Hematopoietic multipotent progenitor cell treated with erythropoietin and hydrocortisone succinate and interleukin-3 and kit ligand, for 15 days (in vitro differentiated cells): ENCODE results near the gene MSRB2.
"Not testable (repeated sequence)": the region's sequence is repeated elsewhere in the genome, so short reads cannot be mapped to it uniquely, and the experiment has no call there.

ENCODE experiments used
- DNase-seq: peaks from one replicate; pipeline ENCODE4 v3.0.0-alpha.2; 2015; ENCODE audit warnings: low spot score

MSRB2 gene

DNA sequence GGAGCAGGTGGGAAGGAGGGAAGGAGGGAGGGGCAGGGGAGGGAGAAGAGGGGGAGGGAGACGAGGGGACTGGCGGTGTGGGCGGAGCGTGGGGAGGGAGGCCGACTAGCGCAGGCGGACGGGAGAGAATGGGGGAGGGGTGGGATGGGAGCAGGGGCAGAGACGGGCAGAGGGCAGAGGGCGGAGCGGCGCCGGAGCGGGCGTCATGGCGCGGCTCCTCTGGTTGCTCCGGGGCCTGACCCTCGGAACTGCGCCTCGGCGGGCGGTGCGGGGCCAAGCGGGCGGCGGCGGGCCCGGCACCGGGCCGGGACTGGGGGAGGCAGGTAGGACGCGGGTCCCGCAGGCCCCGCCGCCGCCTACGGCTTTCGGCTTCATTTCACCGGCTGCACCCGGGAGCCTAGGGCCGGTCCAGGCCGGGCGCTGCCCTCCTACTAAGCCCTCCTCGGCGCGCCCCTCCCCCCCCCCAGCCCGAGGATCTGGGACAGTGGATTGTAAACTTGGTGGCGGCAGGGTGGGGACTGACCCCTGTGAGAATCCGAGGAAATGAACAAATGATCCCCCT is at the start of gene MSRB2:
MSRB2 (plus strand) TSS at position 176 of the 562 bp plus-strand sequence; CDS start at position 206, 30 bp downstream.
- peak; percentile 77 for DNase-seq

GRCh38 chr10:23046027-23046426 is 49.4 kb upstream of the MSRB2 start:
- no peak for DNase-seq

DNA sequence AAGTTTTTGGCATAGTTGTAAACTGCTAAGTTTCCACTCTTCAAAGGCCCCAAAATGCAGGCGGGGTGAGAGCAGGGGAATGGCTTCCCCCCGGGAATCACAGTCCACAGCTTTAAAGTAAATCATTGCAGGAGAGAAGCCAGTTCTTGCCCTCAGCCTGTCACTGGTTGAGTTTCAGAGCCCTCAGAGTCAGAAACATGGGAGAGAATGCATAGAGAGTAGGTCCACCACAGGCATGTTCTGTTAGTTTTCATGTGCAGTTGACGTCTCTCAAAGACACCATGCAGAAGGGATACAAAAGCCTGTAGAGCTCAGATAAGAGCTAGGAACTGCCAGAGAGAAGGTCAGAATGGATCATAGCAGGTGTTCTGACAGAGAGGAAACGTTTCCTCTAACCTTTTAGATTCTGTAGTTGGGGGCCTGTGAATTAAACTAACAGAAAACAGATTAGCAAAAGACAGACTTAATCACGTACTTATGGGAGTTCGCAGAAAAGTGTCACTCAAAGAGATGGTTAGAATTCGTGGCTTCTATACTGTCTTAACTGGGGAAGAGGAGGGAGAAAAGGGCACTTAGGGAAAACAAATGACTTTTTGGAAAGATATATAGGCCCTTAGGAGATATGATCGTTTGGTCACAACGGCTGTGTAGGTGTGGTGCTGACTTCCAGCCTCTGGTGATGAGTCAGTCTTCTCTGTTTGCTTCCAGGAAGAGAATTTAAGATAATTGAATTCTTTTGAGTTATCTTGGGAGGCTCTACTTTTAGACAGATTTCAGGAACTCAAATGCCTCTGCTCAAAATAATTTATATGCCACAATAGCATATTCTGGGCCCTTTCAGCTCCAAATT is 48.0 kb upstream of the MSRB2 start:
- DNase-seq = no peak

DNA sequence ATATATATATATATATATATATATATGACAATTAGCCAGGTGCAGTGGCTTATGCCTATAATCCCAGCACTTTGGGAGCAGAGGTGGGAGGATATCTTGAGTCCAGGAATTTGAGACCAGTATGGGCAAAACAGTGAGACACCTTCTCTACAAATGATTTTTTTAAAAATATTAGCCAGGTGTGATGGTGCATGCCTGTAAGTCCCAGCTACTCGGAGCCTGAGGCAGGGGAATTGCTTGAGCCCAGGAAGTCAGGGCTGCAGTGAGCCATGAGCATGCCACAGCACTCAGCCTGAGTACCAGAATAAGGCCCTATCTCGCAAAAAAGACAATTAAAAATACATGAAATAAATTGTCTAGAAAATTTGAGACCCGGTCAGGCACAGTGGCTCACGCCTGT is 47.2 kb upstream of the MSRB2 start:
- no peak for DNase-seq

DNA sequence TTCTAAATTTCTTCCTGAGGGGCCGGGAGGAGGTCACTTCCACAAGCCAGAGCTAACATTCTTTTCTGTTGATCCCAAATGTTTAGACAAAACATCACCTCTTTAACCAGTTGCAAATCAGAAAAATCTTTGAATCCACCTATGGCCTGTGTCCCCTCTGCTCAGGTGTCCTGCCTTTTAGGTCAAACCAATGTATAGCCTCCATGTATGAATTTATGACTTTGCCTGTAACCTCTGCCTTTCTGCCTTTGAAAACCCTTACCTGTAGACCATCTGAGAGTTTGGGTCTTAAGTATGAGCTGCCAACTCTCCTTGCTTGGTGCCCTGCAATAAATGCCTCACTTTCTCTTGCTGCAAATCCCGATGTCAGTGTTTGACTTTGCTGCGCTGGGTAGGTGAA is 44.1 kb upstream of the MSRB2 start:
- no peak for DNase-seq

- no peak for DNase-seq
These were observed 43.5 kb upstream of the MSRB2 start for GRCh38 chr10:23051855-23052331.

- no peak for DNase-seq
These were observed 42.3 kb upstream of the MSRB2 start for GRCh38 chr10:23053036-23053435.

DNA sequence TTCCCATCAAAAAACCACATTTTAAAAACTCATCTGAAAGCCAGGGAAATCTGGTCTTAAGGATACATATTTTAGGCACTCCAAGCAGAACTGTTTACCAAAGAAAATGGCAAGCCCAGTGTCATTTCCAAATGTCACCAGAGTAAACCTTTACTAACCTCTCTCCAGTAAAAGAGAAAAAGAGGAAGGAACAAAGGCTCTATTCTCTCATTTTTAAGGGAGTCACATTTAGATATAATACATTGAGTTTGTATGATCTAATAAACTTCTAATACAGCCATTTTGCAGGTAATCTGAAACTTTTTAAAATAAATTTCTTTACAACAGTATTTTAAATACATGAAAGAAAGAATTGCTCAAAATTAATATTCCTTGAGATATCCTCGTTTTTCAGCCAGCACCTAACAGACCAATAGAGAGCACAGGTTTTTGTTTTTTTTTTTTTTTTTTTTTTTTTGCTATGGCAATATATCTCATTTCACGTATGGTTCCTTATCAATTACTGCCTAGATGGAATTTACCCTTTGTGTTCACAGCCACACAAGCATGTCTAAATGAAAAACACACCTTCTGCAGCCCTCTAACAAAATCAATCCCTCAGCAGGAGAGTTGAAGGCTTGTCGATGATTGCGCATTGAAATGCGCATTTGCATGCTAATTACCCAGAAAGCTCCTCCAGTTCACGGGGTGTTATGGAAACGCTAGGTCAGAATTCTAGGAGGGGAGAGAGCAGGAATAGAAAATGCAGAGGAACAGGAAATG is 39.8 kb upstream of the MSRB2 start:
- no peak for DNase-seq

DNA sequence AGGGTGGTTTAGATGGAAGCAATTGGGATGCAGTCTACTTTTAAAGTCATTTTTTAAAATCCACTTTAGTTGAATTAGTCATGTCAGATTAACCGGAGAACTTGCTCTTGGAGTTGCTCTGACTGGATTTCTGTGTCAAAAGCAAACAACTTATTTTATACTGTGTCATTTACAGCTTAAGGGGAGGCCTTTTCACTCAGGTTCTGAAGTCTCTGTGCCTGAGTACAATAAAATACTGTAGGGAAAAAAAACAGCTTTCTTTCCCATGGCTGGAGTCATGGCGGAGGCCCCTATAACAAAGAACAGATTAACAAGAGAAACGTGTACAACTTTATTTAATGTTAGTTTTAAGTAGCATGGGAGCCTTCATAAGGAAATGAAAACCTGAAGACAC is 39.2 kb upstream of the MSRB2 start:
- DNase-seq = no peak

DNA sequence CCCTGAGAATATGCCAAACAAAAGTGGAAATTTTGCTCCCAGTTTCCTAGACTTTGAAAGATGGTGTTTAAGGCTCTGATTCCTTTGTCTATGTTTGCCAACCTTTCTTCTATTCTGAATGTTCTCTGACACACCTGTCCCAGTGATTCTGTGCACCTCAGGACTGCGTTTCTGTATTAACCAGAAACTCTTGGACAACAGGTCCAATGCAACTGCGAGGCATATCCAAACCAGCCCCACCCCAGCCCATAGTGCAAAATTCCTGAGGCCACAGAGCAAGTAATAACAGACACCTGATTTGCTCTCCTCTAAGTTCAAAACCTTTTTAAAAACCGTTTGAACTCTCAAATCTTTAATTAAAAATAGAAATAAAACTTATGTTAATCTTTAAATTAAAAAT is 37.0 kb upstream of the MSRB2 start:
- no peak for DNase-seq

- no peak for DNase-seq
These were observed 34.5 kb upstream of the MSRB2 start for GRCh38 chr10:23060918-23061317.

DNA sequence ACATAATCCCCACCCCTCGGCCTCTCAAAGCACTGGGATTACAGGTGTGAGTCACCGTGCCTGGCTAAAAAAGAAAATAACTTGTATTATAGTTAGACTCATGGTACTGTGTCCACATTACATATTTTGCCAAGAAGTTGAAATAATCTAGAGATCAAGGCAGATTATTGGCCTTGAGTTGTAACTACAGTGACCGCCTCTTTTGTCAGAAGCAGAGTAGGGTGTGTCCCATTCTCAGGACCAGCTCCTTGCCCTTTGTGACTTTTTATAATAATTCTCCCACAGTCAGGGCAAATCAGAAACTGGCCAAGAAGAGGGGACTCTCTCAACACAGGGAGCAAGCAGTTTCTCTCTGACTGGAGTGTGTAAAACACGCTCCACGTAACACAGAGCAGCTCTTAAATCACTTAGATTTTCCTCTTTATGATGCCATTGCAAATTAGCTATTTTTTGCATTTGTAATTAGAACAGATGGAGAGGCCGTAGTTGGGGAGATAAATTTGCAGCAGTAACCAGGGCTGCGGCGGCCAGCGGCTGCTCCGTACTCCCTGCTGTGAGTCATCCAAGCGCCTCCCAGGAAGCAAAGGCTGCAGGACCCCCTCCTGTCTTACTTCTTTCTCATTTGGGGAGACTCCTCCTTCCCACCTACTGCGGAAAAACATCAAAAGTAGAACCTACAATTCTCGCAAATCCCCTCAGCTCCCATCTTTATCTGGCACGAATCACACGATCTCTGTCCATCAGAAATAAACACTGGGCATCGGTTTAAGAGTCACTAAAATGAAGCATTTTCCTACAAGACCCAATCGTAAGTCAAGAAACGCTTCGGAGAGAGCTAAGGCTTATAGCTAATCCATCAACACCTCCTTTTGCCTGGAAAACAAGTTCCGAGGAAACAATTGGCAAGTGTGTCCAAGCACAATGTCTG is 32.1 kb upstream of the MSRB2 start:
- no peak for DNase-seq

GRCh38 chr10:23063973-23064812 is 31.2 kb upstream of the MSRB2 start:
- no peak for DNase-seq

- not testable (repeated sequence) for DNase-seq
These were observed 30.6 kb upstream of the MSRB2 start for GRCh38 chr10:23064813-23065114.

GRCh38 chr10:23065181-23065948 is 30.0 kb upstream of the MSRB2 start:
- no peak for DNase-seq

DNA sequence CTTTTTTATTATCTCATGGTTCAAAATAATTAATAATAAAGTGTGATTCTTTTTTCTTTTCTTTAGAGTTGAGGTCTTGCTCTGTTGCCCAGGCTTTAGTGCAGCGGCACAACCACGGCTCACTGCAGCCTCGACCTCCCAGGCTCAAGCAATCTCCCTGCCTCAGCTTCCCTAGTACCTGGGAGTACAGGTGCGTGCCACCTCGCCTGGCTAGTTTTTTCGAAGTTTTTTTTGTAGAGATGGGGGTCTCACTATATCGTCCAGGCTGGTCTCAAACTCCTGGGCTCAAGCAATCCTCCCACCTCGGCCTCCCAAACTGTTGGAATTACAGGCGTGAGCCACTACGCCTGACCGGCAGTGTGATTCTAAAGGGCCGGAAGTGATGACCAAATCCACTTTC is 28.0 kb upstream of the MSRB2 start:
- DNase-seq = no peak

DNA sequence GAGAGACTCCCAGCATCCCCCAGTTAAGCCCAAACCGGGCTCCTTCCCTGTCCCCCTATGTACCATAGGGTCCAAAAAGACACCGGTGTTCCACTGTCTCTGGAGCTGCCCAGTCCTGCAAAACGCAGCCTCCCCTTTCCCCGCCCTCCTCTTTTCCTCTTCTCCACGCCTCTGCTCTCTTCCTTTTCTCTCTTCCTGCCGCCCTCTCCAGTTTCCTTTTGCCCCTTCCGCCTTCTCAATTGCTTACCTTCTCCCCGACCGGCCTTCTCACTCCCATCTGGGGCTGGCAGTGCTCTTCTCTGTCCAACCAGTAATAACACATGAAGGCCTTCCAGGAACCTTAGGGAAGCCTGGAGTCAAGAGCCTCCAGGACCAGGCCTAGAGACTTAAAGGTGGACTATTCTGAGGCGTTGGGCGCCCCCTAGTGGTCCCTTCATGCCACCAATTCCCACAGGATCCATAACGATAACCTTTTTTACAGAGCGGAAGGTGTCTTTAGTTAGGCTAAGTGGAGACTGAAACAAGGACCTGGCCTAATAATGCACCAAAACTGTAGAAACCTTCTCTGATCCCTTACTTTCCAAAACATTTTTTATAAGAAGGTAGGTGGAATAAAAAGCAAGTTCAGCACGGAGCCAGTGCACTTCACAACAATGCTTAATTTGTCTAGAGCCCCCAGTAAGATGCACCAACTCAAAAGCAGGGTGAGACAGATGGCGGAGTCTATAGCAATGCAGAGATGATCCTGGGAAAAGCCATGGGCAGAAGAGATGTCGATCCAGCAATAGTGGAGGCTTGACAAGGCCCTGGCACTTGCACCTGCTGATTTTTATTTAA is 27.2 kb upstream of the MSRB2 start:
- DNase-seq = peak; percentile 63

GRCh38 chr10:23069019-23069815 is 26.2 kb upstream of the MSRB2 start:
- no peak for DNase-seq
